GM23248 (cell line): ENCODE data around the gene OR6X1.

ENCODE experiments used
- EZH2 ChIP-seq: fragments of 200-600 bp; sonication (generic); IDR thresholded peaks from 2 replicates; pipeline ENCODE4 v1.6.1; 2018; ENCODE audit warnings: antibody characterized with exemption, mild to moderate bottlenecking; ENCODE audit not compliant: insufficient read depth, poor library complexity, severe bottlenecking
- EZH2phosphoT487 ChIP-seq: fragments of 200-600 bp; sonication (generic); IDR thresholded peaks from 2 replicates; pipeline ENCODE4 v1.6.1; 2018; ENCODE audit warnings: antibody characterized with exemption, moderate library complexity, mild to moderate bottlenecking, low read depth; ENCODE audit not compliant: insufficient read depth

DNA sequence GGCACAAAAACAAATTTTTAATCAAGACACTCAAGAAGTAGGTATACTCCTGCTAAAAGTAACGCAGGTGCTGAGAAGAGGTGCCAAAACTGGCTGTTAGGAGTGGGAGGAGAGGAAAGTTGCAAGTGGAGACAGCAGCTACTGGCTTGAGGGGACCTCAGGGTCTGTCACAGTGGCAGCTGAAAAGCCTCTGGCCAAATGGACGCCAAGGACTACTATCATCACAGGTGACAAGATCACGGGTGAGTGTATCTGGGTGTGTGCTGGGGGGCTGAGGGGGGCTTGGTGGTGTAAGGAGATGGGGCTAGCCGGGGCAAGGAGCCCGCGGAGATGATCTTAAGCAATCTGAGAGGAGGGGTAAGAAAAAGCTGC is 13.5 kb downstream of the OR6X1 start:
- no peak for TF ChIP-seq EZH2
- TF ChIP-seq EZH2phosphoT487 = no peak
